NCI-H2196 (cell line): ENCODE measurements around the gene SYNE1.
"Not testable (repeated sequence)": the region's sequence is repeated elsewhere in the genome, so short reads cannot be mapped to it uniquely, and the experiment has no call there.

Source experiments
- DNase-seq: peaks from one replicate; lab custom pipeline; 2025; ENCODE audit not compliant: unreplicated experiment; lab: John Stamatoyannopoulos, UW

Gene SYNE1

GRCh38 chr6:152151920-152152319, 485.2 kb downstream of the SYNE1 start:
- DNase-seq = no peak

GRCh38 chr6:152150196-152150595, 487.0 kb downstream of the SYNE1 start:
- DNase-seq = no peak

GRCh38 chr6:152148412-152148811, 488.8 kb downstream of the SYNE1 start:
- no peak for DNase-seq

- DNase-seq = no peak
These were observed 489.9 kb downstream of the SYNE1 start for GRCh38 chr6:152147269-152147668.

GRCh38 chr6:152146385-152146784, 490.8 kb downstream of the SYNE1 start:
- no peak for DNase-seq

GRCh38 chr6:152143359-152143758, 493.8 kb downstream of the SYNE1 start:
- DNase-seq = no peak

GRCh38 chr6:152142105-152142504, 495.1 kb downstream of the SYNE1 start:
- no peak for DNase-seq

- not testable (repeated sequence) for DNase-seq
These were observed 498.8 kb downstream of the SYNE1 start for GRCh38 chr6:152138344-152138743.

- DNase-seq = peak; percentile 74
These were observed 500.7 kb downstream of the SYNE1 start for GRCh38 chr6:152136449-152136825.

- DNase-seq = peak; percentile 72
These were observed 501.3 kb downstream of the SYNE1 start for GRCh38 chr6:152135755-152136448.

- DNase-seq = no peak
These were observed 506.7 kb downstream of the SYNE1 start for GRCh38 chr6:152130441-152130840.

- no peak for DNase-seq
These were observed 507.4 kb downstream of the SYNE1 start for GRCh38 chr6:152129691-152130151.

GRCh38 chr6:152127432-152128165, 509.6 kb downstream of the SYNE1 start:
- DNase-seq = no peak

- peak; percentile 47 for DNase-seq
These were observed 512.6 kb downstream of the SYNE1 start for GRCh38 chr6:152124429-152125074.

- no peak for DNase-seq
These were observed 514.1 kb downstream of the SYNE1 start for GRCh38 chr6:152123076-152123475.

GRCh38 chr6:152122434-152122833, 514.7 kb downstream of the SYNE1 start:
- no peak for DNase-seq

GRCh38 chr6:152121910-152122309, 515.3 kb downstream of the SYNE1 start:
- no peak for DNase-seq

- DNase-seq = no peak
These were observed 517.3 kb downstream of the SYNE1 start for GRCh38 chr6:152119831-152120230.

- DNase-seq = no peak
These were observed 518.5 kb downstream of the SYNE1 start for GRCh38 chr6:152118678-152119077.

- no peak for DNase-seq
These were observed 518.9 kb downstream of the SYNE1 start for GRCh38 chr6:152118224-152118623.

GRCh38 chr6:152117156-152118133, 519.7 kb downstream of the SYNE1 start:
- no peak for DNase-seq
